Panc1 (cell line): ENCODE results near the gene AFDN. TPM values are rescaled to one million over a fixed set of nuclear protein-coding genes. Genes with fewer than 3 reads are reported as not detected.

ENCODE experiments used
- ATAC-seq: fragments of 200-7000 bp; cut with Tn5 transposase; 2 replicates; pipeline ENCODE4 v1.9.1; 2020; ENCODE audit warnings: mild to moderate bottlenecking, moderate library complexity
- BruUV-seq: library from RNA; stranded (reverse); fragments of 400-500 nt; replicated peaks from 2 replicates; lab custom pipeline; 2021; lab: Mats Ljungman, UMichigan
- CTCF ChIA-PET: fragments of 300-600 bp; sonication (Branson Sonifier 250); formaldehyde crosslinking; loops from one replicate; lab custom pipeline; 2022; ENCODE audit warnings: antibody characterized with exemption; lab: Charles Lee
- POLR2A ChIA-PET: fragments of 300-600 bp; sonication (Branson Sonifier 250); formaldehyde crosslinking; loops from one replicate; lab custom pipeline; 2022; ENCODE audit warnings: antibody characterized with exemption; lab: Charles Lee
- DNase-seq: peaks from one replicate; pipeline ENCODE4 v3.0.0-alpha.2; 2010; ENCODE audit warnings: low read depth, low spot score
- H3K27ac ChIP-seq: 2 replicates; pipeline ENCODE4 v1.5.1; 2011; ENCODE audit warnings: mild to moderate bottlenecking, low read length, inconsistent platforms
- H3K27me3 ChIP-seq: fragments of 200-500 bp; sonication (Bioruptor generic); 2 replicates; pipeline ENCODE4 v1.6.0; 2014; ENCODE audit warnings: low read length, inconsistent platforms; ENCODE audit not compliant: control insufficient read depth, insufficient read depth
- H3K36me3 ChIP-seq: fragments of 200-500 bp; sonication (Bioruptor generic); 2 replicates; pipeline ENCODE4 v1.5.1; 2014; ENCODE audit warnings: inconsistent platforms, mild to moderate bottlenecking, low read length, moderate library complexity; ENCODE audit not compliant: control insufficient read depth, insufficient read depth
- H3K4me1 ChIP-seq: 2 replicates; pipeline ENCODE4 v1.5.1; 2011; ENCODE audit warnings: inconsistent platforms, mild to moderate bottlenecking, low read length, moderate library complexity; ENCODE audit not compliant: control insufficient read depth, insufficient read depth
- H3K4me3 ChIP-seq, 2 experiments: 2 replicates each; pipeline ENCODE4 v1.5.1; 2011 to 2012; ENCODE audit warnings: low read depth in 2 of 2, low read length in 2 of 2, mild to moderate bottlenecking in 2 of 2, inconsistent platforms in 1 of 2, moderate library complexity in 1 of 2
- H3K9me3 ChIP-seq: fragments of 200-500 bp; sonication (Bioruptor generic); 2 replicates; pipeline ENCODE4 v1.5.1; 2014; ENCODE audit warnings: low read depth, mild to moderate bottlenecking, inconsistent platforms, low read length, moderate library complexity; ENCODE audit not compliant: control insufficient read depth, insufficient read depth
- CTCF ChIP-seq: fragments of 450-650 bp; IDR thresholded peaks from 2 replicates; pipeline ENCODE4 v1.5.1; 2017; ENCODE audit warnings: mild to moderate bottlenecking
- POLR2AphosphoS5 ChIP-seq: IDR thresholded peaks from 2 replicates; pipeline ENCODE4 v1.6.1; 2012; ENCODE audit warnings: mild to moderate bottlenecking, low read depth, low read length, moderate library complexity
- SIN3A ChIP-seq: IDR thresholded peaks from 2 replicates; pipeline ENCODE4 v1.6.1; 2012; ENCODE audit warnings: low read depth, mild to moderate bottlenecking, low read length, moderate library complexity, borderline replicate concordance; ENCODE audit not compliant: insufficient read depth
- TCF7L2 ChIP-seq: IDR thresholded peaks from 2 replicates; pipeline ENCODE4 v1.6.1; 2011; ENCODE audit warnings: mild to moderate bottlenecking, low read depth, low read length, inconsistent platforms
- in situ Hi-C: cut with HindIII; loops from 2 replicates; pipeline ENCODE4 v1.10.0; 2016; ENCODE audit warnings: low sequenced_read_pairs, low pct_unique_long_range_greater_than_20kb
- intact Hi-C: fragments of 100-400 bp; cut with micrococcal nuclease; formaldehyde crosslinking; loops from one replicate; pipeline ENCODE4 v1.10.0; 2022; ENCODE audit not compliant: unreplicated experiment
- total RNA-seq: library from RNA; stranded (reverse); gene quantifications from one replicate; pipeline ENCODE4 v1.2.1, GENCODE V29; 2021; ENCODE audit not compliant: unreplicated experiment
- TF ChIP-seq, protein P1 (sequence below), 2 experiments: IDR thresholded peaks; 2 replicates each; pipeline ENCODE4 v1.6.1; 2011 to 2012; ENCODE audit warnings: low read depth in 2 of 2, control low read depth in 1 of 2, low read length in 1 of 2, mild to moderate bottlenecking in 1 of 2, moderate library complexity in 1 of 2; ENCODE audit not compliant: insufficient read depth in 1 of 2

Gene AFDN
- total RNA-seq, 1 experiment from 2014 or later = 143 TPM

DNA sequence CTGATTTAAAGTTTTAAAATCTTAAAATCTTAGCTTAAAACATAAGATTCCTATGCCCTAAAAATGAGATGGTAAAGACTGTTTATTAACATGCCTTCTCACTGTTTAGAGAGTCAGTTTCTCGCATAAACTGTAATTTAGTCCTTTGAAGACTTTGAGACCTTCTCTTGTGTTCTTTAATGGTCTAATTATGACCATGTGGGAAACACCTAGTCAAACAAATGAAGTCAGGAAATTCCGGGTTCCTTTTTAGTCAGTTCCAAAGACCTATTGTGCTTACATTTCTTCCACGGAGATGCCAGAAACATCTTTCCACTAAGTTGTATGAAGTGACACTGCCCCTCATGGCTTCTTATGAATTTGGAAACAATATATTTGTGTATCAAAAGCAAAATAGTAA, 106.6 kb downstream of the AFDN start:
- no peak overlapping the region for H3K4me3 ChIP-seq
- DNase-seq = no peak
- BruUV-seq = no TSS peak
- CTCF ChIA-PET = no interaction called here
- no peaks in the 10 kb centered on the region for H3K9me3 ChIP-seq
- no peaks in the 10 kb centered on the region for H3K27me3 ChIP-seq
- in situ Hi-C loops (no loop called here), intact Hi-C loops (no loop called here)
- no peak overlapping the region for H3K27ac ChIP-seq
- H3K36me3 ChIP-seq = no peaks in the 10 kb centered on the region
- POLR2A ChIA-PET = no interaction called here
- H3K4me1 ChIP-seq = no peaks in the 10 kb centered on the region
- no peak for ATAC-seq
- no peak for TF ChIP-seq CTCF
- TF ChIP-seq TCF7L2 = no peak
- TF ChIP-seq, protein P1, sequence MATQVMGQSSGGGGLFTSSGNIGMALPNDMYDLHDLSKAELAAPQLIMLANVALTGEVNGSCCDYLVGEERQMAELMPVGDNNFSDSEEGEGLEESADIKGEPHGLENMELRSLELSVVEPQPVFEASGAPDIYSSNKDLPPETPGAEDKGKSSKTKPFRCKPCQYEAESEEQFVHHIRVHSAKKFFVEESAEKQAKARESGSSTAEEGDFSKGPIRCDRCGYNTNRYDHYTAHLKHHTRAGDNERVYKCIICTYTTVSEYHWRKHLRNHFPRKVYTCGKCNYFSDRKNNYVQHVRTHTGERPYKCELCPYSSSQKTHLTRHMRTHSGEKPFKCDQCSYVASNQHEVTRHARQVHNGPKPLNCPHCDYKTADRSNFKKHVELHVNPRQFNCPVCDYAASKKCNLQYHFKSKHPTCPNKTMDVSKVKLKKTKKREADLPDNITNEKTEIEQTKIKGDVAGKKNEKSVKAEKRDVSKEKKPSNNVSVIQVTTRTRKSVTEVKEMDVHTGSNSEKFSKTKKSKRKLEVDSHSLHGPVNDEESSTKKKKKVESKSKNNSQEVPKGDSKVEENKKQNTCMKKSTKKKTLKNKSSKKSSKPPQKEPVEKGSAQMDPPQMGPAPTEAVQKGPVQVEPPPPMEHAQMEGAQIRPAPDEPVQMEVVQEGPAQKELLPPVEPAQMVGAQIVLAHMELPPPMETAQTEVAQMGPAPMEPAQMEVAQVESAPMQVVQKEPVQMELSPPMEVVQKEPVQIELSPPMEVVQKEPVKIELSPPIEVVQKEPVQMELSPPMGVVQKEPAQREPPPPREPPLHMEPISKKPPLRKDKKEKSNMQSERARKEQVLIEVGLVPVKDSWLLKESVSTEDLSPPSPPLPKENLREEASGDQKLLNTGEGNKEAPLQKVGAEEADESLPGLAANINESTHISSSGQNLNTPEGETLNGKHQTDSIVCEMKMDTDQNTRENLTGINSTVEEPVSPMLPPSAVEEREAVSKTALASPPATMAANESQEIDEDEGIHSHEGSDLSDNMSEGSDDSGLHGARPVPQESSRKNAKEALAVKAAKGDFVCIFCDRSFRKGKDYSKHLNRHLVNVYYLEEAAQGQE (IDR thresholded peaks at IDR 0.05; ENCODE audit: insufficient read depth in 1 of 2, low read depth in 2 of 2, low read length in 1 of 2) = no peak
- no peak for TF ChIP-seq POLR2AphosphoS5
- TF ChIP-seq SIN3A = no peak

- CTCF ChIA-PET = no interaction called here
- Histone ChIP-seq H3K4me3 (no peak overlapping the region), H3K27ac (no peak overlapping the region), H3K4me1 (no peaks in the 10 kb centered on the region), H3K9me3 (no peaks in the 10 kb centered on the region), H3K36me3 (no peaks in the 10 kb centered on the region), H3K27me3 (no peaks in the 10 kb centered on the region)
- in situ Hi-C loops = no loop called here
- no TSS peak for BruUV-seq
- ATAC-seq (no peak), DNase-seq (no peak)
- intact Hi-C loops = no loop called here
- POLR2A ChIA-PET = no interaction called here
- TF ChIP-seq SIN3A = no peak
- no peak for TF ChIP-seq POLR2AphosphoS5
- TF ChIP-seq, protein P1 (IDR thresholded peaks at IDR 0.05; ENCODE audit: insufficient read depth in 1 of 2, low read depth in 2 of 2, low read length in 1 of 2) = no peak
- no peak for TF ChIP-seq CTCF
- no peak for TF ChIP-seq TCF7L2
These were observed 107.1 kb downstream of the AFDN start for GRCh38 chr6:167933847-167934246.
